HG03045 (cell line): ENCODE measurements around the gene KCNMA1.

Experiments used
- ATAC-seq: cut with Tn5 transposase; IDR thresholded peaks from one replicate; pipeline ENCODE4 v1.9.1; 2021; ENCODE audit warnings: mild to moderate bottlenecking, moderate library complexity; ENCODE audit not compliant: unreplicated experiment

The KCNMA1 gene

GRCh38 chr10:77513781-77514331 is 123.8 kb downstream of the KCNMA1 start:
- ATAC-seq: no peak

- ATAC-seq: no peak
These were observed 124.4 kb downstream of the KCNMA1 start for GRCh38 chr10:77513220-77513619.

GRCh38 chr10:77512219-77512578 is 125.4 kb downstream of the KCNMA1 start:
- no peak for ATAC-seq

GRCh38 chr10:77511498-77512218 is 126.0 kb downstream of the KCNMA1 start:
- no peak for ATAC-seq

- ATAC-seq: no peak
These were observed 126.9 kb downstream of the KCNMA1 start for GRCh38 chr10:77510695-77511094.

GRCh38 chr10:77510294-77510693 is 127.3 kb downstream of the KCNMA1 start:
- ATAC-seq: no peak

GRCh38 chr10:77509391-77509790 is 128.2 kb downstream of the KCNMA1 start:
- ATAC-seq: no peak

- ATAC-seq: no peak
These were observed 130.2 kb downstream of the KCNMA1 start for GRCh38 chr10:77507291-77507880.

- no peak for ATAC-seq
These were observed 130.9 kb downstream of the KCNMA1 start for GRCh38 chr10:77506517-77507200.

GRCh38 chr10:77505431-77506334 is 131.9 kb downstream of the KCNMA1 start:
- no peak for ATAC-seq

- no peak for ATAC-seq
These were observed 132.7 kb downstream of the KCNMA1 start for GRCh38 chr10:77504873-77505257.

- ATAC-seq: no peak
These were observed 133.3 kb downstream of the KCNMA1 start for GRCh38 chr10:77504196-77504872.

- ATAC-seq: no peak
These were observed 135.8 kb downstream of the KCNMA1 start for GRCh38 chr10:77501846-77502261.

GRCh38 chr10:77501152-77501845 is 136.3 kb downstream of the KCNMA1 start:
- ATAC-seq: peak; percentile 17

- ATAC-seq: peak; percentile 63
These were observed 136.9 kb downstream of the KCNMA1 start for GRCh38 chr10:77500754-77501151.

GRCh38 chr10:77498829-77499228 is 138.8 kb downstream of the KCNMA1 start:
- no peak for ATAC-seq

- no peak for ATAC-seq
These were observed 139.4 kb downstream of the KCNMA1 start for GRCh38 chr10:77498210-77498609.

- ATAC-seq: no peak
These were observed 139.9 kb downstream of the KCNMA1 start for GRCh38 chr10:77497748-77498147.

GRCh38 chr10:77496941-77497420 is 140.6 kb downstream of the KCNMA1 start:
- ATAC-seq: no peak
